ENCODE measurements around the gene ATOSA.

The ATOSA gene

GRCh38 chr15:52682781-52683180 lies 3.6 kb upstream of the ATOSA start:
- DNase-seq: peak in 1 of 2 donors; percentile 69

- no peak for DNase-seq
These were observed 3.0 kb upstream of the ATOSA start for GRCh38 chr15:52682200-52682599.

GRCh38 chr15:52681441-52681840 lies 2.3 kb upstream of the ATOSA start:
- no peak for DNase-seq

- DNase-seq: no peak
These were observed 1.6 kb upstream of the ATOSA start for GRCh38 chr15:52680761-52681160.

GRCh38 chr15:52680041-52680391 lies 828 bp upstream of the ATOSA start:
- DNase-seq: no peak

GRCh38 chr15:52678468-52679231 lies 538 bp downstream of the ATOSA start:
- DNase-seq: peak; percentile 61 to 76

- DNase-seq: peak; percentile 63 to 64
These were observed 1.4 kb downstream of the ATOSA start for GRCh38 chr15:52677593-52678467.

- no peak for DNase-seq
These were observed 4.4 kb downstream of the ATOSA start for GRCh38 chr15:52674831-52675230.

GRCh38 chr15:52673734-52674133 lies 5.5 kb downstream of the ATOSA start:
- DNase-seq: no peak

GRCh38 chr15:52673312-52673711 lies 5.9 kb downstream of the ATOSA start:
- DNase-seq: no peak

GRCh38 chr15:52672661-52673060 lies 6.5 kb downstream of the ATOSA start:
- DNase-seq: no peak

- DNase-seq: no peak
These were observed 9.1 kb downstream of the ATOSA start for GRCh38 chr15:52670087-52670486.

GRCh38 chr15:52668133-52668532 lies 11.1 kb downstream of the ATOSA start:
- no peak for DNase-seq

GRCh38 chr15:52667597-52667996 lies 11.6 kb downstream of the ATOSA start:
- DNase-seq: no peak

GRCh38 chr15:52663536-52664294 lies 15.5 kb downstream of the ATOSA start:
- DNase-seq: no peak

- no peak for DNase-seq
These were observed 17.3 kb downstream of the ATOSA start for GRCh38 chr15:52661909-52662308.

- DNase-seq: no peak
These were observed 19.0 kb downstream of the ATOSA start for GRCh38 chr15:52660192-52660591.

- peak; percentile 14 to 45 for DNase-seq
These were observed 20.2 kb downstream of the ATOSA start for GRCh38 chr15:52658955-52659354.

- DNase-seq: no peak
These were observed 21.9 kb downstream of the ATOSA start for GRCh38 chr15:52657338-52657737.

- DNase-seq: no peak
These were observed 22.8 kb downstream of the ATOSA start for GRCh38 chr15:52656412-52656811.

- DNase-seq: no peak
These were observed 25.7 kb downstream of the ATOSA start for GRCh38 chr15:52653431-52653964.

GRCh38 chr15:52652984-52653383 lies 26.2 kb downstream of the ATOSA start:
- DNase-seq: no peak

- DNase-seq: no peak
These were observed 26.9 kb downstream of the ATOSA start for GRCh38 chr15:52652286-52652685.
